HepG2 (cell line): ENCODE data around the gene ZNF225. TPM values are rescaled to one million over a fixed set of nuclear protein-coding genes. Genes with fewer than 3 reads are reported as not detected.
A peak's percentile ranks its signal among the peaks of the same experiment; 100 is the strongest.

ENCODE experiments used
- CEBPG ChIP-seq: IDR thresholded peaks from 2 replicates; pipeline ENCODE4 v1.6.1; 2016
- KIAA2018 ChIP-seq: sonication (generic); formaldehyde crosslinking; IDR thresholded peaks from 2 replicates; pipeline ENCODE4 v1.5.0; 2020; ENCODE audit warnings: mild to moderate bottlenecking, missing genetic modification reagents, borderline replicate concordance
- KLF9 ChIP-seq: IDR thresholded peaks from 2 replicates; pipeline ENCODE4 v1.6.1; 2016; ENCODE audit warnings: low read depth
- PHF8 ChIP-seq: sonication (generic); formaldehyde crosslinking; IDR thresholded peaks from 2 replicates; pipeline ENCODE4 v1.5.0; 2020; ENCODE audit warnings: missing genetic modification reagents
- RAD21 ChIP-seq: fragments of 450-650 bp; formaldehyde crosslinking; IDR thresholded peaks from 2 replicates; pipeline ENCODE4 v1.5.0; 2020; ENCODE audit warnings: mild to moderate bottlenecking
- REPIN1 ChIP-seq: sonication (generic); formaldehyde crosslinking; IDR thresholded peaks from 2 replicates; pipeline ENCODE4 v1.8.0; 2022; ENCODE audit warnings: missing genetic modification reagents, low read depth, mild to moderate bottlenecking, borderline replicate concordance
- RXRA ChIP-seq: sonication (generic); formaldehyde crosslinking; IDR thresholded peaks from 2 replicates; pipeline ENCODE4 v1.5.1; 2020; ENCODE audit warnings: missing genetic modification reagents
- SRSF1 ChIP-seq: fragments of 200-400 bp; formaldehyde crosslinking; optimal IDR thresholded peaks from 2 replicates; pipeline ENCODE3; 2017; ENCODE audit warnings: mild to moderate bottlenecking, low read depth, low read length, moderate library complexity
- XBP1 ChIP-seq: sonication (generic); formaldehyde crosslinking; IDR thresholded peaks from 2 replicates; pipeline ENCODE4 v1.5.0; 2020; ENCODE audit warnings: missing genetic modification reagents
- ZIK1 ChIP-seq: sonication (generic); formaldehyde crosslinking; IDR thresholded peaks from 2 replicates; pipeline ENCODE4 v1.5.0; 2020; ENCODE audit warnings: mild to moderate bottlenecking, low read depth, missing genetic modification reagents, borderline replicate concordance
- ZNF296 ChIP-seq: sonication (generic); formaldehyde crosslinking; conservative IDR thresholded peaks from 2 replicates; pipeline ENCODE4 v1.5.0; 2020; ENCODE audit warnings: mild to moderate bottlenecking, missing genetic modification reagents
- ZNF432 ChIP-seq: sonication (generic); formaldehyde crosslinking; IDR thresholded peaks from 2 replicates; pipeline ENCODE4 v1.5.0; 2020; ENCODE audit warnings: missing genetic modification reagents, mild to moderate bottlenecking, borderline replicate concordance
- ZNF616 ChIP-seq: sonication (generic); formaldehyde crosslinking; IDR thresholded peaks from 2 replicates; pipeline ENCODE4 v1.5.0; 2020; ENCODE audit warnings: low read depth, mild to moderate bottlenecking, missing genetic modification reagents
- ZNF768 ChIP-seq: sonication (generic); formaldehyde crosslinking; IDR thresholded peaks from 2 replicates; pipeline ENCODE4 v1.4.0; 2020; ENCODE audit warnings: missing genetic modification reagents
- ZNF879 ChIP-seq: sonication (generic); formaldehyde crosslinking; IDR thresholded peaks from 2 replicates; pipeline ENCODE4 v1.8.1; 2023; ENCODE audit warnings: missing genetic modification reagents
- polyA plus RNA-seq, 8 experiments: library from polyadenylated mRNA; depleted of rRNA in 3 of 8; stranded (reverse) in 7 of 8; unstranded in 1 of 8; fragments of >200 nt; fragmentation: Illumina TruSeq in 4 of 8; extraction: Trizol in 4 of 8; gene quantifications; 2 replicates each; pipeline versions ENCODE4 v1.2.1 to v1.2.3, GENCODE V29; 2011 to 2016; ENCODE audit warnings: low read depth in 4 of 8, missing spikeins in 1 of 8, mixed read lengths in 1 of 8; ENCODE audit not compliant: insufficient read depth in 1 of 8
- total RNA-seq, 5 experiments: library from RNA; depleted of rRNA; stranded (reverse); fragments of >200 nt; fragmentation: Illumina TruSeq; extraction: Trizol; gene quantifications; 2 replicates each; pipeline ENCODE4 v1.2.3, GENCODE V29; 2016; ENCODE audit warnings: low read depth in 1 of 5
- TF ChIP-seq, protein P1 (sequence below): sonication (generic); formaldehyde crosslinking; IDR thresholded peaks from 2 replicates; pipeline ENCODE4 v1.8.0; 2022; ENCODE audit warnings: mild to moderate bottlenecking, missing genetic modification reagents, moderate library complexity
- TF ChIP-seq, protein P2 (sequence below): IDR thresholded peaks from 2 replicates; pipeline ENCODE4 v1.6.1; 2016; ENCODE audit warnings: mild to moderate bottlenecking
- TF ChIP-seq, protein P3 (sequence below): sonication (generic); formaldehyde crosslinking; IDR thresholded peaks from 2 replicates; pipeline ENCODE4 v1.5.0; 2020; ENCODE audit warnings: missing genetic modification reagents

Gene ZNF225
- total and polyA plus RNA-seq, 2 of the 13 experiments (the other 11 are each of a cell fraction or from before 2014, with no cell fraction given), result 0.87 to 3.3 TPM

GRCh38 chr19:44071824-44072542, 41.2 kb upstream of the ZNF225 start, which contains the start of gene ZNF284 (continued):
- TF ChIP-seq KIAA2018 (CRISPR knock-in tag) (no peak), ZNF432 (CRISPR knock-in tag) (no peak), ZNF768 (no peak), CEBPG (CRISPR knock-in tag) (no peak), ZNF616 (CRISPR knock-in tag) (no peak), ZIK1 (CRISPR knock-in tag) (no peak), PHF8 (CRISPR knock-in tag) (peak; percentile 74), XBP1 (CRISPR knock-in tag) (no peak), KLF9 (0 out of 2 replicates have a peak, but pooled peaks have one; percentile 28), RXRA (CRISPR knock-in tag) (no peak), RAD21 (no peak), REPIN1 (no peak), SRSF1 (no peak), ZNF879 (CRISPR knock-in tag) (no peak), ZNF296 (CRISPR knock-in tag) (no peak)
- TF ChIP-seq, protein P1, sequence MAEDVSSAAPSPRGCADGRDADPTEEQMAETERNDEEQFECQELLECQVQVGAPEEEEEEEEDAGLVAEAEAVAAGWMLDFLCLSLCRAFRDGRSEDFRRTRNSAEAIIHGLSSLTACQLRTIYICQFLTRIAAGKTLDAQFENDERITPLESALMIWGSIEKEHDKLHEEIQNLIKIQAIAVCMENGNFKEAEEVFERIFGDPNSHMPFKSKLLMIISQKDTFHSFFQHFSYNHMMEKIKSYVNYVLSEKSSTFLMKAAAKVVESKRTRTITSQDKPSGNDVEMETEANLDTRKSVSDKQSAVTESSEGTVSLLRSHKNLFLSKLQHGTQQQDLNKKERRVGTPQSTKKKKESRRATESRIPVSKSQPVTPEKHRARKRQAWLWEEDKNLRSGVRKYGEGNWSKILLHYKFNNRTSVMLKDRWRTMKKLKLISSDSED (CRISPR knock-in tag), result no peak
- TF ChIP-seq, protein P2, sequence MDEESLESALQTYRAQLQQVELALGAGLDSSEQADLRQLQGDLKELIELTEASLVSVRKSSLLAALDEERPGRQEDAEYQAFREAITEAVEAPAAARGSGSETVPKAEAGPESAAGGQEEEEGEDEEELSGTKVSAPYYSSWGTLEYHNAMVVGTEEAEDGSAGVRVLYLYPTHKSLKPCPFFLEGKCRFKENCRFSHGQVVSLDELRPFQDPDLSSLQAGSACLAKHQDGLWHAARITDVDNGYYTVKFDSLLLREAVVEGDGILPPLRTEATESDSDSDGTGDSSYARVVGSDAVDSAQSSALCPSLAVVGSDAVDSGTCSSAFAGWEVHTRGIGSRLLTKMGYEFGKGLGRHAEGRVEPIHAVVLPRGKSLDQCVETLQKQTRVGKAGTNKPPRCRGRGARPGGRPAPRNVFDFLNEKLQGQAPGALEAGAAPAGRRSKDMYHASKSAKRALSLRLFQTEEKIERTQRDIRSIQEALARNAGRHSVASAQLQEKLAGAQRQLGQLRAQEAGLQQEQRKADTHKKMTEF (CRISPR knock-in tag), result peak; percentile 74; the same call in 1 of the 2 replicates
- TF ChIP-seq, protein P3, sequence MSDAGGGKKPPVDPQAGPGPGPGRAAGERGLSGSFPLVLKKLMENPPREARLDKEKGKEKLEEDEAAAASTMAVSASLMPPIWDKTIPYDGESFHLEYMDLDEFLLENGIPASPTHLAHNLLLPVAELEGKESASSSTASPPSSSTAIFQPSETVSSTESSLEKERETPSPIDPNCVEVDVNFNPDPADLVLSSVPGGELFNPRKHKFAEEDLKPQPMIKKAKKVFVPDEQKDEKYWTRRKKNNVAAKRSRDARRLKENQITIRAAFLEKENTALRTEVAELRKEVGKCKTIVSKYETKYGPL (CRISPR knock-in tag), result no peak
